Measurements from ENCODE around the gene CASP9.

The CASP9 gene

GRCh38 chr1:15445390-15446122 lies 78.5 kb downstream of the CASP9 start:
- DNase-seq: no peak

GRCh38 chr1:15444468-15445389 lies 79.3 kb downstream of the CASP9 start:
- DNase-seq: no peak

- no peak for DNase-seq
Measured at GRCh38 chr1:15443281-15443680, 80.7 kb downstream of the CASP9 start.

GRCh38 chr1:15442759-15443158 lies 81.3 kb downstream of the CASP9 start:
- no peak for DNase-seq

- DNase-seq: no peak
Measured at GRCh38 chr1:15442119-15442518, 81.9 kb downstream of the CASP9 start.
